DMS79 (cell line): ENCODE data around the gene PAFAH2.
"Not testable (repeated sequence)": the region's sequence is repeated elsewhere in the genome, so short reads cannot be mapped to it uniquely, and the experiment has no call there.

Experiments used
- DNase-seq: peaks from one replicate; lab custom pipeline; 2025; lab: John Stamatoyannopoulos, UW

Gene PAFAH2

DNA sequence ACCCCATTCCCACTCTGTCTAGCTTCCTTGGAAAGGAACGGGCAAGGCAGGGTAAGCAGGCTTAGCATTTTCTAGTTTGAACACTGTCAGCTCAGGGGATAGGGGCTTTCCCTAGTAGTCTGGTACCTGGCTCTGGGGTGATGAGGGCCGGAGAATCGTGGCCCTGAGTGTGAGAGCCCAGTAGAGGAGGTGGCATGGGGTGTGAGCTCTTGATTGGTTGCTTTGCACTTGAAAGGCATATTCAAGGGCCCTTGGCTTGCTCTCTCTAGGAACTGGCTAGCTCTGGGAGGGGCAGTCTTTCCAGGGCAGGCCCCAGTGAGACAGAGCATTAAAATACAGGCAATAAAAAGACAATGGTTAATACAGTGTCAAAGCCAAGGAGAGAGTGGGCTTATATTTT, 13.0 kb upstream of the PAFAH2 start:
- peak; percentile 25 for DNase-seq

DNA sequence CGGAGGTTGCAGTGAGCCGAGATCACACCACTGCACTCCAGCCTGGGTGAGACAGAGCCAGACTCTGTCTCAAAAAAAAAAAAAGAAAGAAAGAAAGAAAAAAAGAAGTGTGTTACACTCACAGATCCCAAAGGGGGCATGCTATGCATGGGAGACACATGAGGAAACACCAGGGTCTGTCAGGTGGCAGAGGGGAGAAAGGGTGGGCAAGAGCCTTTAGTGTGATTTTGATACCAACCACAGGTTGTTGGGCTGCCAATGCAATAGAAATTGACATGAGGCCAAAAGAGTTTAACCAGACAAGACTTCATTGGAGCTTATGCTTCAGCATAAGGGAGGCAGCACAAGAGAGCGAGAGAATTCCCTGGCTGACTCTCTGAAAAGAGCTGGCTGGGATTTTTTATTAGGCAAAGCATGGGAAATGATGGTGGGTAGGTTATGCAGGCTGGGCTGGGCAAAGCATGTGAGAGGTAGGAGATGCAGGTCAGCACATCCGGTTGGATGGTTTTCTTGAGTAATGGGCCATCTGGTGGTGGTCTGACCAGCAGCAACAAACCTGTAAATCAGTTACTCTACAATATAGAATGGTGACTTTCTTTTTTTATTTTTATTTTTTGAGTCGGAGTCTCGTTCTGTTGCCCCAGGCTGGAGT, 12.1 kb upstream of the PAFAH2 start:
- DNase-seq, result no peak

DNA sequence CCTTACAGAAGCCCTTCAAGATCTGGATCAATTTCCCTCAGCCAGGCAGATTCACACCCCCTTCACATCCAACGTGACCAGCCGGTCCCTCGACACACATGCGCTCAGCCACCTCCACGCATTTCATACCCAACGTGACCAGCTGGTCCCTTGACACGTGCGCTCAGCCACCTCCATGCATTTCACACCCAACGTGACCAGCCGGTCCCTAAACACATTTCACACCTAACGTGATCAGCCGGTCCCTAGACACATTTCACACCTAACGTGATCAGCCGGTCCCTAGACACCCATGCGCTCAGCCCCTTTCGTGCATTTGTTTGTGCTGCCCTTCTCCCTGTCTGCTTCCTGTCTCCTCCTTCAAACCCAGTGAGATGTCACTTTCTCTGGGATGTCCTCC, 8.8 kb upstream of the PAFAH2 start:
- DNase-seq, result no peak

DNA sequence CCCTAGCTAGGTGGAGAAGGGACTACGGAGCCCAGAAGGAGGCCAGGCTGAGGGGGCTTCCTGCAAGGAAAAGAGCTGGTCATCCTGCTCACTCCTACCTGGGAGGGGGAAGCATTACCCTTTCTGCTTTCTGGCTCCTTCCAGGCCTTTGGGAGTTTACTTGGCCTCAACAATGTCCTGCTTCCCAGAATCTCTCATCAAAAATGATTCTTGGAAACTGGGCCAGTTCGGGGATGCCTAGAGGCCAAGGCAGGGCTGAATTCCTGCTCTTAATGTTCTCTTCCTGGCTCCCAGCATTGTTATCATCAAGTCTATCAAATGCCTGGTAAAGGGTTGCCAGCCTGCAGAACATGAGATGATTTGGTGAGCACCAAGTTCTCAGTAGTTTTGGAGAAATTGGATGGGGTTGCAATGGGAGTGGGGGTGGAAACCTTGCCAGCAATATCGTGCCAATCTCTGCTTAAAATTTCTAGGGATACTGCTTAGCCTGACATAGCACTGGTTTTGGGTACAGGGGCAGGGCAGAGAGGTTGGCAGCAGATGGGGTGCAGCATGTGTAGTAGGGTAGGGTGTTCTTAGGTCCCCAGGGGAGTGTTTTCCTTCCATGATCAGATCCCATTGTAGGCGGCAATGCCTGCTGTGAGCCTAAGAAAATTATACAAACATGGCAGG, 7.7 kb upstream of the PAFAH2 start:
- DNase-seq, result no peak

DNA sequence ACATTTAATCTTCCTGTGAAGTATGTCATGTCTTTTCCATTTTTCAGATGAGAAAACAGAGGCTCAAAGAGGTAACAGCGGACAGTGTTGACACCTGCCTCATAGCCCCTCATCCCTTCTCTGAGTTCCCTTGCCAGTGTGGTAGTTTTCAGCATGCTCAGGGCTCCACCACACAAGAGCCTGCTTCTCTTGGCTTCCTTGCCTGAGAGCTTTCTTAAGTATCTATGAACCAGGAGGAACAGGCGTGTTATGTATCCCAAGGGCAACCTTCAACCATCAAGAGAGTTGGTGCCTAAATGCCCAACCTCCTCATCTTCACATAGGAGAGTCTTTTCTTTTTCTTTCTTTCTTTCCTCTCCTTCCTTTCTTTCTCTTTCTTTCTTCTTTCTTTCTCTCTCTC, 5.9 kb upstream of the PAFAH2 start:
- peak; percentile 80 for DNase-seq

DNA sequence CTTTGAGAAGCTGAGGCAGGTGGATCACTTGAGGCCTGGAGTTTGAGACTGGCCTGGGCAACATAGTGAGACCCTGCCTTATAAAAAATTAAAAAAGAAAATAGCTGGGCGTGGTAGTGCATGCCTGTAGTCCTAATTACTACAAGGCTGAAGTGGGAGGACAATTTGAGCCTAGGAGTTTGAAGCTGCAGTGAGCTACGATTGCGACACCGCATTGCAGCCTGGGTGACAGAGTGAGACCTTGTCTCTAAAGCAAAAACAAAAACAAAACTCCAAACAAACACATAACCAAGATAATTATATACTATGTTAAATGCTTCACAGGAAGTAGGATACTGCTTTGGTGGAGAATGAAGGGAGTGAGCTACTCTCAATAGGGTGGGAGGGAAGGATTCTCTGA, 5.4 kb upstream of the PAFAH2 start:
- DNase-seq, result no peak

DNA sequence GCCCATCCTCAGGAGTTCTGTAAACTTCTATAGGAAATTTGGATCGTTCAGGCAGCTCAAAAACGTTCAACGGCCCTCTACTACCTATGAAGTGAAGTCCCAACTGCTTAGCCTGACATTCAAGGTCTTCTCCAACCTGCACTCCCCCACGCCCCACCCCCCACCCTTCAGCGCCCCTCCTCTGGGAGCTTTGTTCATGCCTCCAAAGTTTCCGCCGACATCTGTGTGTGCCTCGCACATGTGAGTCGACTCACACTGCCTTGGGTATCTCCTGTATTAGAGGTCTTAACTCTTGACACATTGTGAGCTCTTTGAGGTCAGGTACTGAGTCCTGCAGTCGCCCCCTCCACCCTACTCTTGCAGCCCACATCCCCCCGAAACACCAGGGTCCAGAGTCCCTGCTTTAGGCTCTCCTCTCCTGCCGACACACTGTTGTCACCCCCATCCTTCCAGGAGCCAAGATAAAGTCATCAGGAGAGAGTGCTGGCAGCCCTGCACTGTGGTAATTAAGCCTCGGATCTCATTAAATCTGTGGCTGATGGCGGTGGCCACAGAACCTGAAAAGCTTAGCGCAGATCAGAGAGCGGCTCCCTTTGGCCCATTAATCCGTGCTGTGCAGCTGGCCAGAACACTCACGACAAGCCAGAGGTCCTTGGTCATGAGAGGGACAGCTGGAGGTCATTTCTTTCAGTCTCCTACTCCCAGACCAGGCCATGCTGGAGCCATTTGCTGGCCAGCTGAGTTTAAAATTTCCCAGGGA, 1.4 kb upstream of the PAFAH2 start:
- DNase-seq, result no peak

DNA sequence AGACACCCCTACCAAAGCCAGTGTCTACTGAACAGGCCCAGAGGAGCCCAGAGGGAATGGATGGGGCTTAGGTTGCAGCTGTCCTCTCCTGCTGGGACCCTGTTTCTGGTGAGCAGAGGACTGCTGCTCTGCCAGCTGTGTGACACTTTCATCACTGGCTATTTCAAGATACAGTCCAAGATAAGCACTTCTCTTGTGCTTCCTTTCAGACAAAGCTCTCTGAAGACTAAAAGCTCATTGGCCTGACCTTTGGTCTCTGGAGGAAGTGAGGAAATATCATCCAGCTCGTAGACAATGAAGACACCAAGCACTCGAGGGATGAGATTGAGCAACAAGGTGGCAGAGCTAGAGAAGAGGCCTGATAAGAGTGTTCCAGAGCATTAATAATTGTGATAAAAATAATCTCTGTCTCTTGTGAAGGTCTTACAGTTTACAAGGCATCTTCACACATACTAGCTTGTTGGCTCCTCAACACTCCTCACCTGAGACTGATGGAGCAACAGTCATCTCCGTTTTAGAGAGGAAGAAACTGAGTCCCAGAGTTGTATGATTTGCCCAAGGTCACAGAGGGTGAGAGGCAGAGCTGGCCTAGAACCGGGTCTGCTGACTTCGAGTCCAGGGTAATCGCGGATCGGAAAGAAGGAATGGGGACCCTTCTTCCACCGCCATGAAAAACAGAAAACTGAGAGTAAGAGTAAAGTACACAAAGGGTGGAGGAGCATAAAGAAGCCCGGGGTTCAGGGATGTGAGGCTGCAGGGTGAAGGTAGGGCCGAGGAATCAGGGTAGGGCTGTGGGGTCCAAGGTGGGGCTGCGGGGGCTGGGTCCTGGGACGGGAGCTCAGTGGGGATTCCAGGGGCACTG, 666 bp downstream of the PAFAH2 start:
- peak; percentile 26 for DNase-seq

DNA sequence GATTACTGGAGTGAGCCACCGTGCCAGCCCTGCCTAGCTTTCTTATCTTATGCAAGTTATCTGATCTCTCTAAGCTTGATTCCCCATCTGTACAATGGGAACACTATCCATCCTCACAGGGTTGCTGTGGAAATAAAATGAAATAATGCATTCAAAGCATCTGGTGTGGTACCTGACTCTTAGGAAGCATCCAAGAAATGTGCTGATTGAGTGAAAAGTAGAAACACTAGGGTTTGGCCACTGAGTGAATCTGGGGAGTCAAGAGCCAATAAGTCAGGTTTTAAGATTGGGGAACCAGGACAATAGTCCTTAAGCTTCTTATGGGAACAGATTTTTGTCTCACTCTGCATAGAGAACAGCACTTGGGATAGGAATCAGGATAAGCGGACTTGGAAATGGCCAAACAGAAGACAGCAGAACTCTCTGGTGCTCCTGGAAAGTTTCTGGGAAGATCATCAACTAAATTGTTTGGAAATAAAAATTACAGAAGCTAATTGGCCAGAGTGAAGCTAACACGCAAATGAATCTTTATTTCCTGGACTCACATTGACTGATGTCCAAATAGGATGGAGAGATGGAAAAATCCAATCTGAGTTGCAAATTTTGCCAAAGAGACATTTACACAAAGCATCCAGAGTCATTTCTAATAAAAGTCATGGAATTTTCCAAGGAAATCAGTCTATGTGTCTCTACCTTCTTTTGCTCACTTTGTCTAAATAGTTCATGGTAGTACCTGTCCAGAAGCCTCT, 3.3 kb downstream of the PAFAH2 start:
- DNase-seq, result no peak

DNA sequence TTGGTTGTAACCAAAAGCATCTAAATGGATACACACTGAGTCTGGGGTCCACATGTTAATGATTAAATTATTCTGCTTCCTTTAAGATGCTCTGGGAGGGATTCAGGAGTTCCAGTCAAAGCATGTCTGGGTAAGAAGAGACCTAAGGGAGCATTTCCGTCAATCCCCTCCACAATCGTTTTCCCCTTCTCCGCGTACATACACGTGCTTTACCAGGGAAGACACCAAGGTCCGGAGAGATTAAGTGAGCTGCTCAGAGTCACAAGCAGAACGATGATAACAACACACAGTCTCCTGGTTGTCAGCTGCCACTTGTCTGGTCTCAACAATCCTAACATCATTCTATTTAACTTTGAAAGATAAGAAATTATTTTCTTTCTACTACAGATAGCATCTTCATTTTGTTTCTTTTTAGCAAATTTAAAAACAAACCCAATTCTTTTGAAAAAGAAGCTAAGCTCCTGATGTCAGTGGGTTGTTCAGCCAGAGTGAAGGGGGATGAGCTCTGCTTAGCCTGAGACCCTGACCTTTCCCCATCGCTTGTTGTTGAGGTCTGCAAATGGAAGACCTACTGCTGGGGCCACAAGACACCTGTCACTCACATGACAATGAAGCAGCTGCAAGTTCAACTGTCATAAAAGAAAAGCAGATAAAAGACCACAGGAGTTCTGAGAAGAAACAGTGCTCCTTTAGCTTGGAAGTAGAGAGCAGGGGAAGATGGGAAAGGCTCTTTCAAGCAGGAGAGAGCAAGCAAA, 4.5 kb downstream of the PAFAH2 start:
- no peak for DNase-seq

DNA sequence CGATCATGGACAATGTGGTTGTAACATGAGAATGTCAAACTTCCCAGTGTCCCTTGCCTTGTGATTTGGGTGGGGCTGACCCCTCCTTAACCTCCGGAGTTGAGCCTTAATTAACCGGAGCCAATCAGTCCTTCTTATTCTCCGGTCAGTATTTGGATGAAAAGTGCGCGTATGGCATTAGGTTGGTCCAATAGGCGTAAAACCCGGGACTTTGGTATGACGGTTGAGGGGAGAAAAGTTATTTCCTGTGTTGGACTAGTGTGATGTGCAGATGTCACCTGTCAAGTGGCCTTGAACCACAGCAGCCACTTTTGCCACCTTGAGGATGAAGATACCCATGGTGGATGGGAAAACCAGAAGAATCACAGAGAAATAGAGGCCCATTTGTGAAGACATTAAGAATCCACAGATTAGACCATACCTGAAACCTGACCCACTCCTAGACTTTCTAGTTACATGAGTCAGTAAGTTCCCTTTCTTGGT, 5.1 kb downstream of the PAFAH2 start:
- DNase-seq, result no peak

DNA sequence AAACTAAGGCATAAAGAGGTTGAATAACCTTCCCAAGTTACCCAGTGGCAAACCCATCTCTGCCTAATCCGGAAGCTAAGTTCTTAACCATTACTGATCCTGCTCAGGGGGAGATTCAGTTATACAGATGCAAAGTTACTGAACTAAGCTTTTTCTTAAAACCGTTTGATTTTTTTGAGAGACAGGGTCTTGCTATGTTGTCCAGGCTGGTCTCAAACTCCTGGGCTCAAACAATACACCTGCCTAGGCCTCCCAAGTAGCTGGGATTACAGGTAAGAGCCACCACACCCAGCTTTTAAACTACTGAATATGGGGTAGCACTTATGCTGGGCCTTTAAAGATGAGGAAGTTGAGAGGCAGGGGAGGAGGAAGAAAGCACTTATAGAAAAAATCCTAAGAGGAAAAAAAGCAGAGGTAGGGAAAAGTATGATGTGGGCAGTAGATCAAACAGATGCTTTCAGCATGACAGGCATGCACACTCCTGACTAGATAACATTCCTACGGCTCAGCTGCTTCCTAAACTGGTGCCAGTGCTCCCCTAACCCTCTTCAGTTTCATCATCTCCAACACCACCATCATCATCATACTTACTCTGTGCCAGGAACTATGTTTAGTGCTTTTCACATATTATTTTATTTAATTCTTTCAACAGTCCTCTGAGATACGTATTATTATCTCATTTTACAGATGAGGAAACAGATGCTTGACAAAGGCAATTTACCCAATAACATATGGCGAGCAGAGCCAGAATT, 5.8 kb downstream of the PAFAH2 start:
- DNase-seq, result no peak

DNA sequence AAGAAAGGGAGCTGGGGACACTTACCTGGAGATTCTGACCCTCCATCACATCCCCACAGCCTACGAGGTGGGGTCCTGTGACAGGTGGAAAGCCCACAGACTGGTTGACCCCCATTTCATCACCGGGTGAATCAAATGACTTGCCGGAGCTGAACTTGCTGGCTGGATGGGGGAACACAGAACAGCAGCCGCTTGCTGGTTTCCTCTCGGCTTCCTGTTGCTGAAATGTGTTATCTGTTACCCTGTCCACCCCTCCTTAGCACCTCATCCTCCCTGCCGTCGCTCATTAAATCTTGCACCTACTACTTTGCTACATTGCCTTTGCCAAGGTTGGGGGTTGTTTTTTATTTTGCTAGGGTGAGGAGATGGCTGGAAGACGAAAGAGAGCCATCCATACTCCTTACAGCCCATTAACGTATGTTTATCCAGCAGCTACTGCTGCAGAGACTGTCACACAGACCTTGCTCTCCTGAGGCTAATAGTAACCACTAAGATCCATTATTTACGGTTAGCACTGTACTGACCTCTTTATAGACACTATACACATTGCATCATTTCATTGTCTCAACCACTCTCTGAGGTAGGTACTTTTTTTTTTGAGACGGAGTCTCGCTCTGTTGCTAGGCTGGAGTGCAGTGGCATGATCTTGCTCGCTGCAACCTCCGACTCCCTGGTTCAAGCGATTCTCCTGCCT, 7.0 kb downstream of the PAFAH2 start:
- no peak for DNase-seq

DNA sequence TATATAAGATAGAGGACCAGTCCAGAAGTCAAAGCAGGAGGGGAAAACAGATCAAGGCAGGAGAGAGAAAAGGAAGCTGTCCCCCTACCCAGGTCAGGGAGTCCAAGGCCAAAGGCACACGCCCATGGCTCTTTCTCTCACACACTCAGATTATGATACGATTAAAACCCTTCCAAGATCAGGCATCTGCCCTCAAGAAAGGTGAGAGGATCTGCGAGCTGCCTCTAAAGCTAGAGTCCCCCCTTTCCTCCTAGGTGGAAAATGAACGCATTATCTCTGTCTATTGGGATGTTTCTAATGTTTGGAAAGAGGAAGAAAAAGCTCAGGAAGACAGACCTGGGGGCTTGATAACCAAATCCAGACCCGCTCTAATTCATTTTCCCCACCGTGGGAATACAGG, 7.6 kb downstream of the PAFAH2 start:
- no peak for DNase-seq

DNA sequence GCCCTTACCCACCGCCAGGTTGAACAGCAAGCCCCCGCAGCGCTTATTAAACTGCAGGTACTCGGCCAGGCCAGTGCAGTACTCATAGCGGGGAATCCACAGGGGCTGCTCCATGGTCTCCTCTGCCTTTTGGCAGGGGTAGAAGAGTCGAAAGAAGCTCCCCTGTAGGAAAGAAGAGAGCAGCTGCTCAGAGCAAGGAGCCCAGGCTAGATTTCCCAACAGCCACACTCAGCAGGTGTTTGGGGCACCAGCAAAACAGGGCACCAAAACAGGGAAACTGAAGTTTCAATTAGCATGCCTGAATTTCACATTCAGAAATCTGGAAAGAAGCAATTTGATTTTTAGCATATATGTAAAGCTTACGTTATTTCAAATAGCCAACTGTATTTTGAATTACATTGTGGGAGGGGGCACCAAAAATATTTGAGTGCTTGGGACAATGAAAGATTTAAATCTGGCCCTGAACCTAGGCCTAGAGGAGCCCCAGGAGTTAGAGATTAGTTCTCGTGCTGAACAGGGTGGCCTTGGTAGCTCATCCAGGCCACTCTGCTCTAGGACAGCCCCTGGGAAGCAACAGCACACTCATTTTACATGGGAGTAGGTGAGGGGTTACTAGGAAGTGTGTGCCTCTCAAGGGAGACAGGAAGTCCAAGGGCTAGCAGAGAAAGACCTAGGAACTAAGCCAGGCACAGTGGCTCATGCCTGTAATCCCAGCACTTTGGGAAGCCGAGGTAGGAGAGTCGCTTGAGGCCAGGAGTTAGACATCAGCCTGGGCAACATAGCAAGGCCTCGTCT, 8.2 kb downstream of the PAFAH2 start:
- DNase-seq, result no peak

DNA sequence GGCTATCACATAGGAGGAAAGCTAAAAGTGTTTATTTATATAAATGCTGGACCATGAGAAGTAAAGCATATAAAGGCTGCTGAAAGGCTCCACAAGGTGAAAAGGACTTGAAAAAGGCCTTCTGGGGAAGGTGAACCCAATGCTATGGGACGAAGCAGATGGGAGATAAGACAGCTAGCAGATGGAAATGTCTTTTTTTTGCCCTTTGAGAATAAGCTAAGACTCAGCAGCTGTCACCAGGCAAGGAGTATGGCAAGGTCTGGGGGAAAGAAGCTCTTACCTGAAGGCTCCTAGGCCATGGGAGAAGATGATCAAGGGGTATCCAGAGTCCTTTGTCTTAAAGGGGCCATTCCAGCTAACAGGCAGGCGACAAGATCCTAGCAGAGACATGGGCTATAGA, 9.9 kb downstream of the PAFAH2 start:
- DNase-seq, result no peak

DNA sequence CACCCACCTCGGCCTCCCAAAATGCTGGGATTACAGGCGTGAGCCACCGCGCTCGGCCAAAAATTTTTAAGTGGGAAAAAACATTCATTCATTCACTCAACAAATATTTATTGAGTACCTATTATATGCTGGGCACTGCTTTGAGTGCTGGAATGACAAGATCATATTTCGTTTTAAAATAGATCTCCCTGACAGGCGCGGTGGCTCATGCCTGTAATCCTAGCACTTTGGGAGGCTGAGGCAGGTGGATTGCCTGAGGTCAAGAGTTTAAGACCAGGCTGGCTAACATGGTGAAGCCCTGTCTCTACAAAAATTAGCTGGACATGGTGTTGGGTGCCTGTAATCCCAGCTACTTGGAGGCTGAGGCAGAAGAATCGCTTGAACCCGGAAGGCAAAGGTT, 11.1 kb downstream of the PAFAH2 start:
- not testable (repeated sequence) for DNase-seq

DNA sequence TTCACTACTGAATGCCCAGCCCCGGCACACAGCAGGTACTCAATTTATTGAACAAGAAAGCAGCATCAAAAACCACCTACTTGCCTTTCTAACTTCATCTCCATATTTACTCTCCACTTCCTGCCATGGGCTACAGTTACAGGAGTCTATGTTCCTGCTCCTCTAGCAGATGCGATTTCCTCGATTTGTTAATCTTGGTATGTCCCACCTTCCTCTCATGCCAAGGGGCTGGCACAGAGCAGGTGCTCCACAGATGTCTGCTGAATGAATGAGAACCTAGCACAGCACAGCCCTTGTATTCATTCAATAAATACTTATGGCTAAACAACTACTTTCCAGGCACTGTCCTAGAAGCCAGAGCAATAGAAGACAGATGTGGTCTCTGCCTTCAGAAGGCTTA, 12.2 kb downstream of the PAFAH2 start:
- no peak for DNase-seq

DNA sequence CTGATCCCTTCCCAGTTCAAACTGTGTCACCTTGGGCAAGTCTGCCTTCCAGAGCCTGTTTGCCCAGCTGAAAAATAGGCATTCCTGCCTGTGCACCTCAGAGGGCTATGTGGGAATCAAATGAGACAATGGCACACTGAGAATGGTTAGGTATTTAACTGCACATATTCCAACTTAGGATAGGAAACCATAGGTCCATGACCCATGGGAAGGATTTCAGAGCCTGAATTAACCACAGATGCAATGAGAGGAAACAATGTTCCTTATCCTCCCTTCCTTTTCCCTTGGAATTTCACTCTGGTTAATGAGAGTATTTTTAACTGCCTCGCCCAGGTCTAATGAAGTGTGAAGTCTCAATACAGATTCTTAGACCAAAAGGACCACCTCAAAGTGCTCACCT, 12.7 kb downstream of the PAFAH2 start:
- no peak for DNase-seq
